ENCODE data around the gene PLEKHG4B. TPM values are rescaled to one million over a fixed set of nuclear protein-coding genes. Genes with fewer than 3 reads are reported as not detected.

The PLEKHG4B gene
- total RNA-seq, 2 donors from 2014 or later = 0.55 TPM; not detected in 1

DNA sequence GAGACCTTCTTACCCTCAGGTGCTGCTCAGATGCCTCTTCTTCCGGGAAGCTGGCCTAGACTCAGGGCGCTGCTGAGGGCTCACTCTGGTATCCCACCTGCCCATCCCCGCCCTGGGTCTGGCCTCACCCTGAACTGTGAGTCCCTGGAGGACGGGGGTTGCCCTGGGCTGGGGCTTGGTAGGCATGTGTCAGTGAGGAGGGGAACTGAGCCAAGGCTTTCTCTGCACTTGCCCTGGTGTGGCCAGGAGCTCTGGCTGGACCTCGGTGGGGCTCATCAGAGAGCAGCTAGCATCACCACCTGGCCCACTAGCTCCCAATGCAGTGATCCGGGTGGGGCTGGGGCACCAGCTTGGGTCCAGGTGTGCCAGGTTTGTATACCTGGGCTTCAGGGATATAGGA, 15.6 kb downstream of the PLEKHG4B start:
- no peak overlapping the region for H3K27ac Mint-ChIP-seq
- no peak overlapping the region for H3K4me3 Mint-ChIP-seq
- H3K27me3 Mint-ChIP-seq = peaks cover 40% of the 10 kb centered on the region
- H3K9me3 ChIP-seq (ENCODE audit: control insufficient read depth, low read length, poor library complexity, severe bottlenecking) = no peaks in the 10 kb centered on the region
- no peak for ATAC-seq
- H3K4me1 Mint-ChIP-seq = no peaks in the 10 kb centered on the region
- no peak for DNase-seq
- no peaks in the 10 kb centered on the region for H3K36me3 Mint-ChIP-seq (ENCODE audit: low read depth)

DNA sequence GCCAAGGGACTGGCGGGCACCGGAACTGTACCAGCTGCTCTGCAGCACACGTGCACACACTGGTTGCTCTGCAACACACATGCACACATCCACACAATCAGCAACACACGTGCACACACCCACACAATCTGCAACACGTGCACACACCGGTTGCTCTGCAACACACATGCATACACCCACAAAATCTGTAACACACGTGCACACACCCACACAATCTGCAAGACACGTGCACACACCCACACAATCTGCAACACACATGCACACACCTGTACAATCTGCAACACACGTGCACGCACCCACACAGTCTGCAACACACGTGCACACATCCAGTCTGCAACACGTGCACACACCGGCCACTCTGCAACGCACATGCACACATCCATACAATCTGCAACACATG, 17.9 kb downstream of the PLEKHG4B start:
- H3K36me3 Mint-ChIP-seq (ENCODE audit: low read depth) = no peaks in the 10 kb centered on the region
- peaks cover 41% of the 10 kb centered on the region for H3K27me3 Mint-ChIP-seq
- H3K9me3 ChIP-seq (ENCODE audit: control insufficient read depth, low read length, poor library complexity, severe bottlenecking) = no peaks in the 10 kb centered on the region
- no peak overlapping the region for H3K27ac Mint-ChIP-seq
- no peak for ATAC-seq
- no peaks in the 10 kb centered on the region for H3K4me1 Mint-ChIP-seq
- H3K4me3 Mint-ChIP-seq = no peak overlapping the region
- no peak for DNase-seq

DNA sequence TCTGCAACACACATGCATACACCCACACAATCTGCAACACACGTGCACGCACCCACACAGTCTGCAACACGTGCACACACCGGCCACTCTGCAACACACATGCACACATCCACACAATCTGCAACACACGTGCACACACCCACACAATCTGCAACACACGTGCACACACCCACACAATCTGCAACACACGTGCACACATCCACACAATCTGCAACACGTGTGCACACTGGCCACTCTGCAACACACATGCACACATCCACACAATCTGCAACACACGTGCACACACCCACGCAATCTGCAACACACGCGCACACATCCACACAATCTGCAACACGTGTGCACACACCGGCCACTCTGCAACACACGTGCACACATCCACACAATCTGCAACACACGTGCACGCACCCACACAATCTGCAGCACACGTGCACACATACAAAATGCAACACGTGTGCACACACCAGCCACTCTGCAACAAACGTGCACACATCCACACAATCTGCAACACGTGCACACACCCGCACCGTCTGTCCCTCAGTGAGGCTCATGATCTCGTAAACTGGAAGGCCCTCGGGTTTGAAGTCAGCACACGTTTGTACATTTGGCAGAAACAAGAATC, 18.4 kb downstream of the PLEKHG4B start:
- Mint-ChIP-seq H3K4me3 (no peak overlapping the region), H3K4me1 (no peaks in the 10 kb centered on the region), H3K27ac (no peak overlapping the region), H3K27me3 (peaks cover 40% of the 10 kb centered on the region), H3K36me3 (ENCODE audit: low read depth) (no peaks in the 10 kb centered on the region)
- no peak for DNase-seq
- no peak for ATAC-seq
- H3K9me3 ChIP-seq (ENCODE audit: control insufficient read depth, low read length, poor library complexity, severe bottlenecking) = no peaks in the 10 kb centered on the region

DNA sequence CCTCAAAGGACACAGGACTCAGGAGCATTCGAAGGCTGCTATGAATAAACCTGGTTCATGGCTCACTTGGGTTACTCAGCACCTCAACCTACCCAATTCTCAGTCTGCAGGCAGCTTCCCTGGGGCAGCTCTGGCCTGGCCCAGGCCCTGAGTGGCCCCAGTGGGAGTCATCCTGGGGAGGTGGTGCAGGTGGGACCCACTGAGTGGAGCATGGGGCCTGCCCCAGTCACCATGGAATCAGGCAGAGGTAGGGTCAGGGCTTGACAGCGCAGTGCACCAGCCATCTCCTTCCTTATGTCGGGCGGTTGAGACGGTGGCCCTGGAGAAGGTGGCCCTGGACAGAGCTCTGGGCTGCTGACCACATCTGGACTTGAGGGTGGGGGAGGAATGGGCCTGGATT, 19.2 kb downstream of the PLEKHG4B start:
- H3K27ac Mint-ChIP-seq = no peak overlapping the region
- ATAC-seq (no peak), DNase-seq (no peak)
- H3K4me3 Mint-ChIP-seq = no peak overlapping the region
- H3K27me3 Mint-ChIP-seq = peaks cover 47% of the 10 kb centered on the region
- H3K9me3 ChIP-seq (ENCODE audit: control insufficient read depth, low read length, poor library complexity, severe bottlenecking) = no peaks in the 10 kb centered on the region
- no peaks in the 10 kb centered on the region for H3K36me3 Mint-ChIP-seq (ENCODE audit: low read depth)
- H3K4me1 Mint-ChIP-seq = no peaks in the 10 kb centered on the region

DNA sequence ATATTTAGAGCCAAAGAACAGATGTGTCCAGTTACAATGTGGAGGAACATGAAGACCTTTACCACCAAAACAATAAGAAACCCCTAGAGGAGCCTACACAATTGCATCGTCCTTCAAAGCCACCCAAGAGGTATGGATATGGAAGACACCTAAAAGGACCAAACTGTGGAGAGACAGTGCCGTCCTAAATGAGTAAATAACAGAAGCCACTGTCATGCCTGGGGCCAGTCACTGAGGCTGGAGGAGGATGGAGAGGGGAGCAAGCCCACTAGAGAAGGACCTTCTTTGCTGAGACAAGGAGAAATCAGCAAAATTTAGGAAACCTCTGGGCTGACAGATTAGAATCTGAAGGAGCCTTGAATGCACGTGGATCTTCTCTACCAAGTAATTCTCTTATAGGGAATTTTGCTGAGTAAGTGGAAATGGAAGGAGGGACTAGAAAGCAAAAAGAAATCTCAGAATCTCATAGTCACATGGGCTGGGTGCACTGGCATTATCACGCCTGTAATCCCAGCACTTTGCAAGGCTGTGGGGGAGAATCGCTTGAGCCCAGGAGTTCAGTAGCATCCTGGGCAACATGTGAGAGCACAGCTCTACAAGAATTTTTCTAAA, 27.6 kb downstream of the PLEKHG4B start:
- Mint-ChIP-seq H3K27ac (no peak overlapping the region), H3K27me3 (peaks cover 39% of the 10 kb centered on the region), H3K4me1 (no peaks in the 10 kb centered on the region), H3K4me3 (no peak overlapping the region), H3K36me3 (ENCODE audit: low read depth) (no peaks in the 10 kb centered on the region)
- no peaks in the 10 kb centered on the region for H3K9me3 ChIP-seq (ENCODE audit: control insufficient read depth, low read length, poor library complexity, severe bottlenecking)
- ATAC-seq (no peak), DNase-seq (no peak)

DNA sequence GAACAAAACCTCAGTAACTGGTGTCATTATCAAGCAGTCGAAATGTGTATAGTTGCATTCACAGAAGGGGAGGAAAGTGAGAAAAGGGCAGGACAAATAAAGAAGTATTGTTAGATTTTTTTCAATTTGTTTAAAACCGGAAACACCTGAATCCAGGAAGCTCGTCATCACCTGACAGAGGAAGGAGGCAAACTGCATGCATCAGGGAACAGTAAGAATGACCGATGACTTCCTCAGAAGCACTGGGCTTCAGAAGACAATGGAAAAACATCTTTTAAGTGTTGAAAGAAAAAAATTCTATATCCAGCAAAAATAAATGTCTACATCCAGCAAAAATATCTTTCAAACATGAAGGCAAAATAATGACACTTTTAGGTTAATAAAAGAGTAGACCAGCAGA, 29.5 kb downstream of the PLEKHG4B start:
- Mint-ChIP-seq H3K4me1 (no peaks in the 10 kb centered on the region), H3K4me3 (no peak overlapping the region), H3K27ac (no peak overlapping the region), H3K36me3 (ENCODE audit: low read depth) (no peaks in the 10 kb centered on the region), H3K27me3 (peaks cover 24% of the 10 kb centered on the region)
- DNase-seq = no peak
- H3K9me3 ChIP-seq (ENCODE audit: control insufficient read depth, low read length, poor library complexity, severe bottlenecking) = peaks cover 7% of the 10 kb centered on the region
- no peak for ATAC-seq

DNA sequence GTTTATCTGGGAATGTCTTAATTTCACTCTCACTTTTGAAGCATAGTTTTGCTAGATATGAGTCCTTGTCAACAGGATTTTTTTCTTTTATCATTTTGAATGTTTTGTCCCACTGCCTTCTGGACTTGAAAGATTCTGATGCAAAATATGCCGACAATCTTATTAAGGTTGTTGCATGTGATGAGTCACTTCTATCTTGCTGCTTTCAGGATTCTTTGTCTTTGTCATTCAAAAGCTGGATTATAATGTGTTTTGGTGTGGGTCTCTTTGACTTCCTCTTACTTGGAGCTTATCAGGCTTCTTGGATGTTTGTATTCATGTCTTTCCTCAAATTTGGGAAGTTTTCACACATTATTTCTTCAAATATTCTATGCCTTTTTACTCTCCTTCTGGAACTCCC, 33.8 kb downstream of the PLEKHG4B start:
- peaks cover 21% of the 10 kb centered on the region for H3K27me3 Mint-ChIP-seq
- no peak overlapping the region for H3K27ac Mint-ChIP-seq
- H3K4me1 Mint-ChIP-seq = no peaks in the 10 kb centered on the region
- DNase-seq = no peak
- no peak for ATAC-seq
- no peak overlapping the region for H3K4me3 Mint-ChIP-seq
- no peaks in the 10 kb centered on the region for H3K36me3 Mint-ChIP-seq (ENCODE audit: low read depth)
- H3K9me3 ChIP-seq (ENCODE audit: control insufficient read depth, low read length, poor library complexity, severe bottlenecking) = peaks cover 10% of the 10 kb centered on the region

DNA sequence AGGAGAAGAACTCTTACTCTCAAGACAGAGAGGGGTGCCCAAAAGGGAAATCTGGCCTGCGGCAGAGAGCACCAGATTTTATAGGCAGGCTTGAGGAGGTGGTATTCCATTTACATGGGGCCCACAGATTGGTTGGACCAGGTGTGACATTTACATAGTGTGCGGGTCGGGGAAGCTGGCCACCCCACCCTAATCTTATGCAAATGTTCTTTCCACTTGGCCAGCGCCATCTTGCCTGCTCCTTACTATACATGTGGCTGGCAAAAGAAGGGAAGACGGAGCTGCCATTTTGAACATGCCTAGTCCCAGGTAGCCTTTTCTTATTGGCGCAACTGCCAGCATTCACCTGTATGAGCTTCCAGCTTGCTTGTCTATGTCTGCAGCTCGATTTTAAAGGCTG, 34.8 kb downstream of the PLEKHG4B start:
- Mint-ChIP-seq H3K4me1 (no peaks in the 10 kb centered on the region), H3K36me3 (ENCODE audit: low read depth) (no peaks in the 10 kb centered on the region), H3K27ac (no peak overlapping the region), H3K27me3 (peaks cover 29% of the 10 kb centered on the region), H3K4me3 (no peak overlapping the region)
- peaks cover 10% of the 10 kb centered on the region for H3K9me3 ChIP-seq (ENCODE audit: control insufficient read depth, low read length, poor library complexity, severe bottlenecking)
- DNase-seq = no peak
- no peak for ATAC-seq

DNA sequence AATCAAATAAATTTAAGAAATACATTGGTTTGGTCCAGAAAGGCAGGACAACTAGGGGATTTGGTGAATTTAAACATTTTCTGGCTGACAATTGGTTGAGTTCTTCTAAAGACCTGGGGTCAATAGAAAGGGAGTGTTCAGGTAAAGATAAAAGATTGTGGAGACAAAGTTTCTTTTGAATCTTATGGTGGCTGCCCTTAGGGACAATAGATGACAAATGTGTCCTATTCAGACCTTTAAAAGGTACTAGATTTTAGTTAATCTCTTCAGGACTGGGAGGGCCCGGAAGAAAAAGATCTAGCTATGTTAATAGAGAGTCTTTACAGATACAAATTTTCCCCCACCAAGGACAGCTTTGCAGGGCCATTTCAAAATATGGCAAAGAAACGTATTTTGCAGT, 35.9 kb downstream of the PLEKHG4B start:
- H3K27ac Mint-ChIP-seq = no peak overlapping the region
- peaks cover 10% of the 10 kb centered on the region for H3K9me3 ChIP-seq (ENCODE audit: control insufficient read depth, low read length, poor library complexity, severe bottlenecking)
- no peaks in the 10 kb centered on the region for H3K4me1 Mint-ChIP-seq
- no peak for ATAC-seq
- H3K4me3 Mint-ChIP-seq = no peak overlapping the region
- peaks cover 35% of the 10 kb centered on the region for H3K27me3 Mint-ChIP-seq
- no peaks in the 10 kb centered on the region for H3K36me3 Mint-ChIP-seq (ENCODE audit: low read depth)
- DNase-seq = no peak

DNA sequence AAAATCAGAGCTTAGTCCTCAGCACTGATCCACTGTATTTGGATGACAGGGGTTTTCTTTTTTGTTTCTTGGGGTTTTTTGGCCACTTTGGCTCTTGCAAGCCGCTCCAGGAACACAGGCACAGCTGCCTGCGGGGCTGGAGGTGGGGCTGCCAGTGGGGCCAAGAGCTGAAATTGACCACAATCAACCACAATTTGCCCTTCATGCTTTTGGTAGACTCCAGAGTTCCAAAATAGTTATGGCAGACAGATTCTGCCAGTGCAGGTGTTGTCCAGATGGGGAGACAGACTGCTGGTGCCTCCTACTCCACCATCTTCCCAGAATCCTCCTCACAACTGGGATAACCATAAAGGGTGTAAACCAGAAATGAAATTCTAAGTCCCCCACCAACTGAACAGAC, 36.5 kb downstream of the PLEKHG4B start:
- DNase-seq (no peak), ATAC-seq (no peak)
- peaks cover 41% of the 10 kb centered on the region for H3K27me3 Mint-ChIP-seq
- H3K9me3 ChIP-seq (ENCODE audit: control insufficient read depth, low read length, poor library complexity, severe bottlenecking) = peaks cover 10% of the 10 kb centered on the region
- no peaks in the 10 kb centered on the region for H3K36me3 Mint-ChIP-seq (ENCODE audit: low read depth)
- no peaks in the 10 kb centered on the region for H3K4me1 Mint-ChIP-seq
- no peak overlapping the region for H3K27ac Mint-ChIP-seq
- H3K4me3 Mint-ChIP-seq = no peak overlapping the region

DNA sequence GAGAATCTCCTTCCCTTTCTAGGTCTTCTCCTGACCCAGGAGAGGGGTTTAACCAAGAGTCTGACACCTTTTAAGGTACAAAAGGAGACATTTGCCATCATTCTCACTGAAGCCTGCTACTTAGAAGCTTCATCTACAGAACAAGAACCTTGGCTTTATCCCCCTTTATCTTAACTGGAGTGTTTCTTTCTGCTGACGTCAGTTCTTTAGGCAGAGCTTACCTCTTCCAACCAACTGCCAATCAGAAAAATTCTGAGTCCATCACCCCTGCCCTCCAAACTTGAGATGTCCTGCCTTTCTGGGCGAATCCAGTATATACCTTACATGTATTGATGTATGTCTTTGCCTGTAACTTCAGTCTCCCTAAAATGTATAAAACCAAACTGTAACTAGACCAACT, 37.2 kb downstream of the PLEKHG4B start:
- DNase-seq (no peak), ATAC-seq (no peak)
- Mint-ChIP-seq H3K36me3 (ENCODE audit: low read depth) (no peaks in the 10 kb centered on the region), H3K27me3 (peaks cover 35% of the 10 kb centered on the region), H3K27ac (no peak overlapping the region), H3K4me1 (no peaks in the 10 kb centered on the region), H3K4me3 (no peak overlapping the region)
- peaks cover 10% of the 10 kb centered on the region for H3K9me3 ChIP-seq (ENCODE audit: control insufficient read depth, low read length, poor library complexity, severe bottlenecking)

DNA sequence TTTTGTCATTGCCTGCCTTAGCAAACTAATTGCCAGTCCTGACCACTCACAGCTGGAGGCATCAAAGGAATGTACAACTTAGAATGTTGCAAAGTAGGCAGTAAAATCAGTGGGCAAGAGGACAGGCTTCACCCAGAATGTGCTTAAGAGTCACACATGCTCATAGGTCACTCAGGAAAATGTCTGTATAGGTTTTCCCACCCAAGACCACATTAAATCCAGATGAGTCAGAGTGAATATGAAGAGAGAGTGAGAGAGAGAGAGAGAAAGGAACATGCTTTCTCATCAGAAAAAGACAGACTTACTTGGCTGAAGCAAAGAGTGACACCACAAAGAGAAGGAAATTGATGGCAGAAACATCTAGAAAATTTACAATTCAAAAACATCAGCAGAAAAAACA, 37.9 kb downstream of the PLEKHG4B start:
- H3K36me3 Mint-ChIP-seq (ENCODE audit: low read depth) = no peaks in the 10 kb centered on the region
- peaks cover 35% of the 10 kb centered on the region for H3K27me3 Mint-ChIP-seq
- H3K9me3 ChIP-seq (ENCODE audit: control insufficient read depth, low read length, poor library complexity, severe bottlenecking) = peaks cover 10% of the 10 kb centered on the region
- no peaks in the 10 kb centered on the region for H3K4me1 Mint-ChIP-seq
- no peak overlapping the region for H3K27ac Mint-ChIP-seq
- no peak for DNase-seq
- no peak overlapping the region for H3K4me3 Mint-ChIP-seq
- ATAC-seq = no peak

DNA sequence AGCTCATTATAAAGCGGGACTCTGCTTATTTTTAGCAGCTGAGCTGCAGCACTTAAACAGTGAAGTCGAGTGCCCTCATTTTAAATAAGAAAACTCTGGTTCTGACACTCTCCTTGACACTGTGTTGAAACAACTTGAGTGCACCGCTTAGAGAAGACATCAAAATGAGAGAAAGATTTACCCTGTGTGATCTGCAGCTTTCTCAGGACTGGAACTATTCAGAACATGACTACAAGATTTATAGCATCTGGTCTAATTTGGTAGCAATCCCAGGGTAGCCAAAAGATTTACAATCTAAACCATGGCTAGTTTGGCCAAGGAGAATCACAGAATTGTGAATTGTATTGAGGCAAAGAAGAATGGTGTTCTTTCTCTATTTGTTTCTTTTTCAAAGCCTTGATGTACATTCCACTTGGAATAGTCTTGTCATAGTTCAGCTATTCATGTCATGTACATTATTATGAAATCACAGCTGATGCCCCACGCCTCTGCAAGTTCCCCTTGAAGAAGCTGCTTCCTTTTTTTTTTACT, 38.7 kb downstream of the PLEKHG4B start:
- Mint-ChIP-seq H3K27me3 (peaks cover 35% of the 10 kb centered on the region), H3K4me3 (no peak overlapping the region), H3K4me1 (no peaks in the 10 kb centered on the region), H3K27ac (no peak overlapping the region), H3K36me3 (ENCODE audit: low read depth) (no peaks in the 10 kb centered on the region)
- H3K9me3 ChIP-seq (ENCODE audit: control insufficient read depth, low read length, poor library complexity, severe bottlenecking) = peaks cover 10% of the 10 kb centered on the region
- no peak for ATAC-seq
- no peak for DNase-seq

DNA sequence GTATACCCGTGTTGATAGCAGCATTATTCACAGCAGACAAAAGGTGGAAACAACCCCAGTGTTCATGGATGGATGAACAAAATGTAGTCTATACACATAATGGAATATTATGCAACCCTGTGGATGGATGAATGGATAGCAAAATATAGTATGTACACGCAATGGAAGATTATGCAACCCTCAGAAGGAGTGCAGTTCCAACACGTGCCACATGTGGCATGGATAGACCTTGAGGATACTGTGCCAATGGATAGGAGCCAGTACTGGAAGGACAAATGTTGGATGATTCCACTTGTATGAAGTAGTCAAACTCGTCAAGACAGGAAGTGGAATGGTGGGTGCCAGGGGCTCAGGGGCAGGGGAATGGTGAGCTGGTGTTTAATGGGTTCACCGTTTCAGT, 44.9 kb downstream of the PLEKHG4B start:
- Mint-ChIP-seq H3K27me3 (peaks cover 12% of the 10 kb centered on the region), H3K27ac (no peak overlapping the region), H3K4me3 (no peak overlapping the region), H3K36me3 (ENCODE audit: low read depth) (no peaks in the 10 kb centered on the region), H3K4me1 (no peaks in the 10 kb centered on the region)
- ATAC-seq (no peak), DNase-seq (no peak)
- no peaks in the 10 kb centered on the region for H3K9me3 ChIP-seq (ENCODE audit: control insufficient read depth, low read length, poor library complexity, severe bottlenecking)
